ENCODE data around the gene SFXN2.
"Not testable (repeated sequence)": the region's sequence is repeated elsewhere in the genome, so short reads cannot be mapped to it uniquely, and the experiment has no call there.

Gene SFXN2

DNA sequence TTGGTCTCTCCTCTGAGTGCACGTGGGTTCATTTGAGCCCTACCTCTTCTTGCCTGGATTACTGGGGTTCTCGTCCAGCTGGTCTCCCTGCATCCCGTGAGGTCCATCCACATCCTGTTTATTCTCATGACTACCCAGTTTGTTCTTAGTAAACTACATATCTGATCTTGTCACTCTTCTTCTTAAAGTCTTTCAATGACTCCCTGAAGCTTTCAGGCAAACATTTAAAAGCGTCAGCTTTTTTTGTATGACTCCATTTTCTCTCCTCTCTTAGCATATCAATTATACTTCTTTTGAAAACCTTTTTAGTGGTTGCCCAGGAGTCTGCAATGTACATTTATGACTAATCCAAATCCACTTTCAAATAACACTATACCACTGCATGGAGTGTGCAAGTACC lies 7.5 kb downstream of the SFXN2 start:
- no peak for DNase-seq

DNA sequence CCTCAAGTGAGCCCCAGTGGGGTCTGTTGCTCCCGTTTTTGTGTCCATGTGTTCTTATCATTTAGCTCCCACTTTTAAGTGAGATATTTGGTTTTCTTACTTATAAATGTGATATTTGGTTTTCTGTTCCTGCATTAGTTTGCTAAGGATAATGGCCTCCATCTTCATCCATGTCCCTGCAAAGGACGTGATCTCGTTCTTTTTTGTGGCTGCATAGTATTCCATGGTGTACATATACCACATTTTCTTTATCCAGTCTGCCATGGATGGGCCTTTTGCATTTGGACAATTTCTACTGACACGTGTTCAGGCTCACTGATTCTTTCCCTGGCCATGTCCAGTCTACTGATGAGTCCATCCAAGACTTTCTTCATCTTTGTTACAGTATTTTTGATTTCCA lies 9.6 kb downstream of the SFXN2 start:
- DNase-seq: no peak

DNA sequence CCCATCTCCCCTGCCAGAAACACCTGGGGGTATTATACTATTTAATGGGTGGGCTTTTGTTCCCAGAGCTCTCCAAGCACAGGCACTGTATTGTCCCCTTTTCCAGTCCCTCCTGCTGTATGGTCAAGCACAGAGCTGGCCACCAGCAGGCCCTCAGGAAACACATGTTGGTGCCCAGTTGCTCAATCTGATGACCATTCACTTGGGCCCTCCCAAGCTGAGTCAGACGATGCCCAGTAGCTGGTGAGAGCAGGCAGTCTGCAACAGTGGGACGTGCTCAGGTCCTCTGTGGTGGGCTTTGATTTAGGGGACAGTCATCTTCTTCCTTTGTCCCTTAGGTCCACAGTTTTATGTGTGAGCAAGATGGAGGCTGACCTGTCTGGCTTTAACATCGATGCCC lies 11.8 kb downstream of the SFXN2 start:
- DNase-seq: no peak

DNA sequence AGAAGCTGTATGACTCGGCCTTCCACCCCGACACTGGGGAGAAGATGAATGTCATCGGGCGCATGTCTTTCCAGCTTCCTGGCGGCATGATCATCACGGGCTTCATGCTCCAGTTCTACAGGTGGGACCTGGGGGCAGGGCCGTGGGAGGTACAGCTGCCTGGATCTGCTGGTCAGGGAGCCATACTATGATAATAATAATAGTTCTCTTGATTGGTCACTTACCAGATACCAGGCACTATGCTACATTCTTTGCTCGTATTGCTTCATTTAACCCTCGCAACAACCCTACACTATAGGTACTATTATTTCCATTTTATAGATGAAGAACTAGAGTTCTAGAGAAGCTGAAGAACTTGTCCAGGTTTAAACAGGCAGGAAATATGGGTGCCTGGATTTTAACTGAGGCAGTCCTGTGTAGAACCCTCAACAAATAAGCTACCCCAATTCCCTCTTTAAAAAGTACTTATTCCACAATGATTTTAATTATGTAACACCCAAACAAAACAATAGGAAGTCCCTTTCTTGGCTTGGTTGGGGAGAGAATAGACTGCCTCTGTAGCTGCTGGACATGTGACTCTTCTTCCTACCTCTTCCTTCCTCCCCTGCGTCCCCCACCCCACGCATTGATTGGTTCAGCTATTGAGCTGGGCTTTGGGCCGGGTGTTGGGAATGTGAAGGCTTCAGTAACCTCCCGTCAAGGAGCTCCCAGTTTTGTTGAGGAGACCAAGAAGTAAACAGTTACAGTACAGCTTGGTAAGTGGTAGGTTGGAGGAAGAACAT lies 12.8 kb downstream of the SFXN2 start:
- no peak for DNase-seq

DNA sequence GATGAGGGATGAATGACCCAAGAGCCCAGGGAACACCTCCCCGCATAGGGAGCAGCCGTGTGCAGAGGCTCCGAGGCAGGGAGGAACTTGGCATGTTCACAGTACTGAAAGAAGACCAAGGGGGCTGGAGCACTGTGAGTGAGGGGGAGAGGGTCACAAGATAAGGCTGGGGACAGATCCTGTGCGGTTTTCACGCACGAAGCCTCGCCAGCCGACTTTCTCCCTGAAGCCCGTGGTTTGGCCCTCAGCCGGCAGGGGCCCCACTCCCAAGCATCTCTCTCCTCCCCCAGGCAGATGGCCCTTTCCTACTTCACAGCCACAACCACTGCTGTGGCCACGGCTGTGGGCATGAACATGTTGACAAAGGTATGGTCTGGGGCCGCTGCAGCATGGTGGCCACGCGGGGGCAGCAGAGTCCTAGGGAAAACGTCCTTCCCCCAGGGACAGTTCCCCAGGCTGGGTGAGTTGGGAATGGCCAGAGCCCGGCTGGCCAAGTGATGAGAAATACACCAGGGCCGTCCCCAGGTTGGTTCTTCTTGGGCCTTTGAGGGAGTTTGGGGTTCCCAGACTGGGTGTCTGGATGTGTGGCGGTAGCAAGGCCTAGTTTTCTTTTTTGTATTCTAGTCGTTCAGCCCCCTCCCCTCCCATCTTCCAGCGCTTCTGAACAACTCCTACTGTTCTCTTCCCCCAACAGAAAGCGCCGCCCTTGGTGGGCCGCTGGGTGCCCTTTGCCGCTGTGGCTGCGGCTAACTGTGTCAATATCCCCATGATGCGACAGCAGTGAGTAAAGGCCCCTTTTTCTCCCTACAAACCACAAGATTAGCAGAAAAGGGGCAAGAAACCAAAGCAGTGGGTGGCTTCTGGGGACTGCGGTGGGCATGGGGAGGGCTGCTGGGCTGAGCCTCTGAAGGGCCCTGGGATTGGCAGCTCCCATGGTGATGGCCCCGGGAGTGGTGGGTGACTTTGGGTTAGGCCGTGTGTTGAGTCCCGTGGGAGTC lies 14.9 kb downstream of the SFXN2 start:
- no peak for DNase-seq

DNA sequence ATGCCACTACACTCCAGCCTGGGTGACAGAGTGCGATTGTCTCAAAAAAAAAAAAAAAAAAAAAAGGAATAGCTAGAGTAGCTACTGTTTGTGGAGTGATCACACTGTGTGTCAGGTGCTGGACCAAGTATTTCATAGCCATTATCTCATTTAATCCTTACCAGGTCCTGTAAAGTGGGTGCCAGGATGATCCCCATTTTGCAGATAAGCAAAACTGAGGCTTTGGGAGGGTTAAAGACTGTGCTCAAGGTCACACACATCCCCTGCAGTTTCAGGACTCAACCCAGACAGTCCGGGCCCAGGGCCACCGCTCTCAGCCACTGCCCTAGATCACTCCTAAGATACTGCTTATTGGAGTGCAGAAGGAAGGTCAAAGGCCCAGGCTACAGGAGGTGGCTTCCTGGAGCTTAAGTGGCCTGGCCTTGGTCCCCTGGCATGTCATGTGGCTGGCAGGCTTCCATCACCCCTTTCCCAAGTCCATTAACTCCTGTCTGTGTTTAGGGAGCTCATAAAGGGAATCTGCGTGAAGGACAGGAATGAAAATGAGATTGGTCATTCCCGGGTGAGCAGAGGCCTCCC lies 16.9 kb downstream of the SFXN2 start:
- no peak for DNase-seq

DNA sequence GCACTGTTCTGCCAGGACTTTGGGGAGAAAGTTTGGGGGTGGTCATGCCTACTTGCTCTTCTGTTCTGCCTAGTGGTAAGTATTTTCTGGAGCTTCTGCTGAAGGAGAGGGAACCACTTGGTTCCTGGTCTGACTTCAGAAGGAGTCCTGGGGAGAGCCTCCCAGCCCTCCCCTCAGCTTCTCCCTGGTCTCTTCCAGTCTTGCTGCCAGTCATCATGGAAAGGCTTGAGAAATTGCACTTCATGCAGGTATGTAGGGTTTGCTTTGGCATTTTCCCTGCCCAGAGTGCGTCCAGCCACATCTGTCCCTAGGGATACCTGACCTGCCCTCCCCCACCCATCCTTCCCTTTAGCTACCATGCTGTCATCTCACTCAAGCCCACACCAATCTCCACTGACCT lies 18.2 kb downstream of the SFXN2 start:
- no peak for DNase-seq

DNA sequence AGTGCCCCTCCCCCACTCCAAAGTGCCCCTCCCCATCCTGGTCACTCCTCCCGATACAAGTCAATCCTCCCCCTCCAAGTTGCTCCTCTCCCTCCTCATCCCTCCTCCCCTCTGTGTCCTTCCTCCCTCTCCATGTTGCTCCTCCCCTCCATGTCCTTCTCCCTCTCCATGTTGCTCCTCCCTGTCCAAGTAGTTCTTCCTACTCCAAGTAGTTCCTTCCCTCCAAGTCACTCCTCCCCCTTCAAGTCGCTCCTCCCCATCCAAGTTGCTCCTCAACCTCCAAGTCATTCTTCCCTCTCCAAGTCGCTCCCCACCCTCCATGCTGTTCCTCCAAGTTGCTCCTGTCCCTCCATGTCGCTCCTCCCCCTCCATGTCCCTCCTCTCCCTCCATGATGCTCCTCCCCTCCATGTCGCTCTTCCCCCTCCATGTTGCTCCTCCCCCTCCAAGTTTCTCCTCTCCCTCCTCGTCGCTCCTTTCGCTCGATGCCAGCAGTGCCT lies 20.7 kb downstream of the SFXN2 start:
- DNase-seq: no peak

DNA sequence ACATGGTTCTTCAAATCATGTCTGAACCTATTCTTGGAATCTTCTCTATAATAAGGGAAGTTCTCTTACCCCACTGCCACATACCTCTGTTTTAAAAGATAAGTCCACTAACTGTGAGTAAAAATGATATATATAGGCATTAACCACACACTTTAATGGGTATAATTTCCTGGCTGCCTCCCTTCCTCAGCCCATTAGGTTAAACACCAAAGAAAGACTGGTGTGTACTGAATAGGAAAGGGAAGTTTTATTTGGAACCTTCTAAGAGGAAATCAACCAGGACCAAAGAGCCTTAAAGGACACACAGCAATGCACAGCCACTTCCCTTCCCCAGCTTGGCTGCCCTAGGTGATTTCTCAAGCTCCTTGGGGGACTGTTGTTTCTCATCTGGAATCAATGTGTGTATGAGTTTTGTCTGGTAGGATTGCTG lies 24.3 kb downstream of the SFXN2 start:
- no peak for DNase-seq

DNA sequence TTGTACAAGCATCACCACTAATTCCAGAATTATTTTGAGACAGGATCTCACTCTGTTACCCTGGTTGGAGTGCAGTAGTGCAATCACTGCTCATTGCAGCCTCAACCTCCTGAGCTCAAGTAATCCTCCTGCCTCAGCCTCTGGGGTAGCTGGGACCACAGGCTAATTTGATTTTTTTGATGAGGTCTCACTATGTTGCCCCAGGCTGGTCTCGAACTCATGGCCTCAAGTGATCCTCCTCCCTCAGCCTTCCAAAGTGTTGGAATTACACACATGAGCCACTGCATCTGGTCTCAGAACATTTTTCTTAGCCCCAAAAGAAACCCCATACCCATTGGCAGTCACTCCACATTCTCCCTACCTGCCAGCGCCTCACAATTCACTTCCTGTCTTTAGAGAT lies 25.8 kb downstream of the SFXN2 start:
- no peak for DNase-seq

DNA sequence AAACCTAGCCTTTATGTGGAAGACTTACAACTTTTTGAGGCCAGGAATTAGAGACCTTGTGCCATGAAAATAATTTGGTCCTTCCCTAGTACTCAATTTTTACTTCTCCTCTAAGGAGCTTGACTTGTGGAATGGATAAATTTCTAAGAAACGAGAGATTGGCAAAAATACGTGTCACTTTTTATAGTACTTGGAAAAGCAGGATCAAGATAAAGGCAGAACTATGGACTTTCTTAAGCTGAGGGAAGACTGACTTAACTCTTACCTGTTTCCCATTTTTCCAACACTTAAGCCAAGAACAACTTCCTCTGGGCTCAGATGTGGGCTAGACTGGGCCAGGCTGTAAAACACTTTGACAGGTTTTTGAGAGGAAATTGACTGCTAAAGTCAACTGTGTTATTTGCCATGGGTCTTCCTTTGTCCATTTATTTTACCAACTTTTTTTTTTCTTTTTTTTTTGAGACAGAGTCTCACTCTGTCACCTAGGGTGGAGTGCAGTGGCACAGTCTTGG lies 27.3 kb downstream of the SFXN2 start:
- DNase-seq: no peak

DNA sequence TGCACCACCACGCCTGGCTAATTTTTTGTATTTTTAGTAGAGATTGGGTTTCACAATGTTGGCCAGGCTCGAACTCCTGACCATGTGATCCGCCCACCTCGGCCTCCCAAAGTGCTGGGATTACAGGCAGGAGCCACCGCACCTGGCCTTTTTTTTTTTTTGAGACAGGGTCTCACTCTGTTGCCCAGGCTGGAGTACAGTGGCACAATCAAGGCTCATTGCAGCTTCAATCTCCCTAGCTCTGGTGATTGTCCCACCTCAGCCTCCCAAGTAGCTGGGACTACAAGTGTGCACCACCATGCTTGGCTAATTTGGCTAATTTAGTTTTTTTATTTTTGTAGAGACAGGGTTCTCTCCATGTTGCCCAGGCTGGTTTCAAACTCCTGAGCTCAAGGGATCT lies 27.9 kb downstream of the SFXN2 start:
- DNase-seq: not testable (repeated sequence)

DNA sequence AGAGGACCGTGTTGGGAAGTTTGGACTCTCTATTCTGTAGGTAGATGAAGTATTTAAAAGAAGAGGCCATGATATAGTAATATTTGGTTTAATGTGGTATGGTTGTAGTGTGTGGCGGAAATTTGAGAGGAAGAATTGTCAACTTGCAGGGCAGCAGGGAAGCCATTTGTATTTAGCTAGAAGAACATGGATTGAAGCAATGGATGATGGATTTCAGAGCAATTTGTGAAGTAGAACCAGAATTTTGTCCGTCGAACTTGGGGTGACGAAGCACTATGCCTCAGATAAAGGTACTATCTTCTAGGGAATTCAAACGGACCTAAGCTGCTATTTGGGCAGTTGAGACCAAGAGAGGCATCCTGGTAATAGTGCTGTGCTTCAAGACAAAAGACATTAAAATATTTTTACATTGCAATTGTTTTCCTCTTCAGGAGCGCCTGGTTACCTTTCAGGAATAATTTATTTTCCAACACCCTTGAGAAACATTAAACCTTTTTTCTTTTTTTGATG lies 28.7 kb downstream of the SFXN2 start:
- no peak for DNase-seq

DNA sequence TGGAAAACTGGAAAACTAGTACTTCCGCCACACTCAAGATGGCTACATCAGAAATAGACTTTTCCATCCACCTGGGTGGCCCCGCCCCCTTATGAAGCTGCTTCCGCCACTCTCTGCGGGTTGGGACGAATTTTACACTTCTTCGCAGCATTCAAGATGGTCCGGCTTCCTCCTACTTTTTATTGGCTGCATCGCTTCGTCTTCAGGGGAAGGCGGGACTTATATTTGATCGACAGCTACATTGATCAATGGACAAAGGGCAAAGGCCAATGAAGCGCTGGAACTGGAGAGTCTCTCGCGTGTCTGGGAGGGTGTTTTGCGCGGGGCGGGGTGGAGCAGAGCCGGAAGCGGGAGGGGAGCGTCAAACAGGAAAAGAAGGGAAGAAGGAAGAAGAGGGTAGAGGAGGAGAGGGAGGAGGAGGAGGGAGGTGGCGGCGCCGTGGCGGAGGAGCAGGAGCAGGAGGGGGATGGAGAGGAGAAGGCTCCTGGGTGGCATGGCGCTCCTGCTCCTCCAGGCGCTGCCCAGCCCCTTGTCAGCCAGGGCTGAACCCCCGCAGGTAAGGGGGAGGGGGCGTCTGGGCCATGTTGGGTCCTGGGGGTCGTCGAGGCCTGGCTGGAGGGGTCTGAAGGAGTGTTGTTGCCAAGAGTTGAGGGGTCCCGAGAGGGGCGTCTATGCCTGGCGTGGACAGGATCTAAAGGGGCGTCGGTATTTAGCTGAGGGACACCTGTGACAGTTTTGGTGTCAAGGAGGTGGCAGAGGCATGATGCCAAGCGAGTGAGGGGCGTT lies 29.3 kb downstream of the SFXN2 start, which contains the start of gene WBP1L:
WBP1L (plus strand) TSS at position 361 of the 786 bp plus-strand sequence; CDS start at position 467, 106 bp downstream.
- peak; percentile 95 for DNase-seq

DNA sequence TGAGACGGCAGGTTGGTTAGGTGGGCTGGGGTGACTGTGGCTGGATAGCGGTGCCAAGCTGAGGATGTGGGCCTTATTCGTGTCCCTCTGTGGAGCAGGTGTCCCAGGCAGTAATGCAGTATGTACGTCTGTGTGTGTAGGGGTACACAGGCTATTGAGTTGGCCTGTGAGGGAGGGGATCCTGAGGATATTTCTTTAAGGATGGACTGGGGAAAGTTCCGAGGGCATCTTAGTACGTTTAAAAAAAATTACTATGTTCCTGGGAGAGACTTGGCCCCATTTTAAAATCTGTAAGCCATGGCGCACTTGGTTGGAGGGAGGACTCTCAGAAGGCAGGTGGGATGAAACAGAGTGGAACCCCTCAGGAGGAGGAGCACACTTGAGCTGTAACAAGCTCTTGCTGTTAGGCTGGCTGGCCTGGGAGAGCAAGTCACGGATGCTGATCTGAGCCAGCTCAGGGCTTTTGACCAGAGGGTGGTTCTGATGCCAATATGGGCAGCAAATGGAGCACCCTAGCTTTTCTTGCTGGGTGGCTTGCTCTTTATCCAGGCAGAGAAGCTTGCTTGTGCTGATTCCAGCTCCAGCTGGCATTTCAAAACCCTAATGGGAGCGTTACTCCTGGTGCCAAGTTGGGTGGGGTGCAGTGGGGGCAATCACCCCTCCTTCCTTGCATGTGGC lies 30.1 kb downstream of the SFXN2 start:
- DNase-seq: no peak

DNA sequence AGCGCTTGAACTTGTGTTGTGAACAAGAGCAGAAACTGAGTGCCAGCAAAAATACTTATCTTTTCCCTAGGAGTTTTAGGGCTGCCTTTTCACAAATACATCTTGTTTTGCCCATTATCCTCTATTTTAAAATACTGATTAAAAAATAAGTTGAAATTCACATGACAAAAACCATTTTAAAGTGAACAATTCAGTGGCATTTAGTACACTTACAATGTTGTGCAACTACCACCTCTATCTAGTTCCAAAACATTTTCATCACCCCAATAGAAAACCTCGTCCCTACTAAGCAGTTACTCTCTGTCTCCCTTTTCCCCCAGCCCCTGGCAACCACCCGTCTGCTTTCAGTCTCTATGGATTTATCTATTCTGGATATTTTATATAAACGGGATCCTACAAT lies 30.7 kb downstream of the SFXN2 start:
- no peak for DNase-seq

DNA sequence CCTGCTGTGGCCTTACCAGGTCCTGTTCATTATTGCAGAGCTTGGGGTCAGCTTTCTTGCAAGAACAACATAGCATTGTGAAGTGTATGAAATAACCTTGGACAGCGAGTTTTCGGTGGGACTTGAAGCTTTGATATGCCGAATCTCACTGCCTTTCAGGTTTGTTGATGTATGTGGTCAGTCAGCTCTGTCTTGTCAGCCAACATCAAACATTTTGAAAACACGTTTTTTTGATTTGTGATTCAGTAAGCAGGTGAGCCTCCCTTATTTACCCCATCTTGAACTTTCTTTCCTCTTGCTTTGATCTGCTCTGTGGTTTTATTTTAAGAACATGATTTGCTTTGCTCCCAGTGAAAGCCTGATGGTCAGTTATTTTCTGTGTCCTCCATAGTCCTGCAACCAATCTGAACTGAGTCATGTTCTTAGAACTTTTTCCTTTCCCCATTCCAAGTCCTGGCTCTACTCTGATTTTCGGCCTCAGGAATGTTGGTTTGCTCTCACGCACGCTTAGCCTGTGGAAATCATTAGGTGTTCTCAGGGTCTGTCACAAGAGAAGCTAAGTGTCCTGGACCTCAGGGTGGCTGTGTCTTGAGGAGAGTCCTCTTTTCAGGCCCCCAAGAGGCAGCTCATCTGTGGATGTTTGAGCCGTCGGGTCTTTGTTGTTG lies 38.0 kb downstream of the SFXN2 start:
- no peak for DNase-seq

DNA sequence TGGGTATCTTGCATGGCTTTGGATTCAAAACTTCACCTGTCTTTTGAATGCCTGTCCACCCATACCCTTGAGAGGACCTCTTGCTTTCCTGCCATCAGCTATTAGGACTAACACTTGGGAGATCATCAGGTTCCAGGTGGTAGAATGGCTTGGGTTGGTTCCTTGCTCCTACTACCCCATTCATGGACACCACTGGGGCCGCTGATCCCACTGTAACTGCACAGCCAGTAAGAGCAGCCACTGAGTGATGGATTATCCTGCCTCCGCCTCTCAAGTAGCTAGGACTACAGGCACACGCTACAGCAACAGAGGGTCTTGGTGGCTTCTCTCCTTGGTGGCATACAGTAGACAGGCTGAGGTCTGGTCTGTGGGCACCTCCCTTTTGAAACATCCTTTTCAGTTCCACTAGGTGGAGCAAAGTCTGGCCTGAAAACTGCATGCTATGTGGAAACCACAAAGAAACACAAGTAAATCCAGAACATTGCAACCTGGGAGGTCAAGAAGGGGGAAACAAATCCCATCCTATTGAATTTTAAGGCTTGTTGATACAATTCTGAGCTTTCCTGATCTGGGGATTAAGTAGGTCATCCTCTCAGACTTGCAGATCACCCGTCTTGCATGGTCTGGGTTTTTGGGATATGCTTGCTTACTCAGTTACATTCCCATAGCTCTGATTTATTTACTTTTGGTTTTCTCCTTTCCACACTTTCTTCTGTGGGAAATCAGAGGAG lies 38.7 kb downstream of the SFXN2 start:
- no peak for DNase-seq

DNA sequence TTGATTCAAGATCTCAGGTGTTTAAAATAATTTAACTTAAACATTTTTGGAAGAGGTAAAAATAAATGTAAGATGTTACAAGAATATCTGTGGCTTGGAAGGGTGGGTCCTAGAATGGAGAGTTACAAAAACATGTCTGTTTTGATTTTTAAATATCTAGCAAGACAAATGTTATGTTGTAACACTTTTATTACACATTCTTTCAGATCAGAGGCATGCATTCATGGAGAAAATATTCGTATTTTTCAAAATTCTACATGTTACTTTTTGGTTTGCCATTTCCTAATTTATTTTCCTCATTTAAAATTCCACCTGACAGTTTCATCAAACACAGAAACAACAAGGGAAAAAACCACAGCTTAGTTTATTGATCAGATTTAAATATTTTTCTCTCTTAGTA lies 39.3 kb downstream of the SFXN2 start:
- no peak for DNase-seq

DNA sequence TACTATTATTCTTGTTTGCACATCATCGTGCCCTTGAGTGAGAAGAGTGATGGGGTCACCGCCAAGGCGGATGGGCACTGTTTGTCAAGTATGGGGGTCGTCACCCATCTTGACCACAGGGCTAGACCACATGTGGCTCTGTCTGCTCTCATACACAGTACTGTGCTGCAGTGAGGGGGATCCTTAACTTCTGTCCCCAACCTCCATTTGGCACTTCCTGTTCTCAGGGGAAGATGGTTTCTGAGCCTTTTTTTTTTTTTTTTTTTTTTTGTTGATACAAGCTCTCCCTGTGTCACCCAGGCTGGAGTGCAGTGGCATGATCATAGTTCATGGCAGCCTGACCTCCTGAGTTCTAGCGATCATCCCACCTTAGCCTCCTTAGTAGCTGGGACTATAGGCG lies 42.9 kb downstream of the SFXN2 start:
- no peak for DNase-seq

Measured in DMS 273 treated with DMSO at 0.1 percent for 48 hours (cell line).